Type B pancreatic cell (in vitro differentiated cells): ENCODE data around the gene ZNF20. TPM values are rescaled to one million over a fixed set of nuclear protein-coding genes. Genes with fewer than 3 reads are reported as not detected.
"Not testable (repeated sequence)": the region's sequence is repeated elsewhere in the genome, so short reads cannot be mapped to it uniquely, and the experiment has no call there.

ENCODE experiments used
- DNase-seq: peaks from one replicate; pipeline ENCODE4 v3.0.0; 2021; ENCODE audit warnings: mixed read lengths; ENCODE audit not compliant: unreplicated experiment; ENCODE audit errors: extremely low spot score
- H3K27ac Mint-ChIP-seq: 2 replicates; pipeline ENCODE4 v1.8.0; 2021; ENCODE audit warnings: mild to moderate bottlenecking, mixed read lengths
- H3K27me3 Mint-ChIP-seq: 2 replicates; pipeline ENCODE4 v1.8.0; 2021; ENCODE audit warnings: mixed read lengths
- H3K36me3 Mint-ChIP-seq: 2 replicates; pipeline ENCODE4 v1.8.0; 2021; ENCODE audit warnings: mixed read lengths
- H3K4me1 Mint-ChIP-seq: one replicate; pipeline ENCODE4 v1.8.0; 2021; ENCODE audit warnings: mixed read lengths; ENCODE audit not compliant: unreplicated experiment
- H3K4me3 Mint-ChIP-seq: 2 replicates; pipeline ENCODE4 v1.8.0; 2021; ENCODE audit warnings: mild to moderate bottlenecking, mixed read lengths
- H3K9me3 Mint-ChIP-seq: 2 replicates; pipeline ENCODE4 v1.8.0; 2021; ENCODE audit warnings: mixed read lengths
- total RNA-seq: library from RNA; stranded (reverse); gene quantifications from 2 replicates; pipeline ENCODE4 v1.2.1, GENCODE V29; 2021; ENCODE audit warnings: low replicate concordance
- TF ChIP-seq, protein P1 (sequence below): fragments of 200-600 bp; sonication (generic); conservative IDR thresholded peaks from 2 replicates; pipeline ENCODE4 v1.5.0; 2021; ENCODE audit warnings: antibody characterized with exemption, mild to moderate bottlenecking

The ZNF20 gene
- total RNA-seq, 1 donor from 2014 or later: 9.0 TPM

- DNase-seq: no peak
- H3K4me3 Mint-ChIP-seq: peak overlapping the region; percentile 87
- H3K4me1 Mint-ChIP-seq: peaks cover 7% of the 10 kb centered on the region
- H3K27ac Mint-ChIP-seq: no peak overlapping the region
- H3K9me3 Mint-ChIP-seq: peaks cover 4% of the 10 kb centered on the region
- H3K36me3 Mint-ChIP-seq: peaks cover 23% of the 10 kb centered on the region
- TF ChIP-seq, protein P1, sequence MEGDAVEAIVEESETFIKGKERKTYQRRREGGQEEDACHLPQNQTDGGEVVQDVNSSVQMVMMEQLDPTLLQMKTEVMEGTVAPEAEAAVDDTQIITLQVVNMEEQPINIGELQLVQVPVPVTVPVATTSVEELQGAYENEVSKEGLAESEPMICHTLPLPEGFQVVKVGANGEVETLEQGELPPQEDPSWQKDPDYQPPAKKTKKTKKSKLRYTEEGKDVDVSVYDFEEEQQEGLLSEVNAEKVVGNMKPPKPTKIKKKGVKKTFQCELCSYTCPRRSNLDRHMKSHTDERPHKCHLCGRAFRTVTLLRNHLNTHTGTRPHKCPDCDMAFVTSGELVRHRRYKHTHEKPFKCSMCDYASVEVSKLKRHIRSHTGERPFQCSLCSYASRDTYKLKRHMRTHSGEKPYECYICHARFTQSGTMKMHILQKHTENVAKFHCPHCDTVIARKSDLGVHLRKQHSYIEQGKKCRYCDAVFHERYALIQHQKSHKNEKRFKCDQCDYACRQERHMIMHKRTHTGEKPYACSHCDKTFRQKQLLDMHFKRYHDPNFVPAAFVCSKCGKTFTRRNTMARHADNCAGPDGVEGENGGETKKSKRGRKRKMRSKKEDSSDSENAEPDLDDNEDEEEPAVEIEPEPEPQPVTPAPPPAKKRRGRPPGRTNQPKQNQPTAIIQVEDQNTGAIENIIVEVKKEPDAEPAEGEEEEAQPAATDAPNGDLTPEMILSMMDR: no peak
- no peaks in the 10 kb centered on the region for H3K27me3 Mint-ChIP-seq
Observed at GRCh38 chr19:12092956-12093355, 47.2 kb downstream of the ZNF20 start.

DNA sequence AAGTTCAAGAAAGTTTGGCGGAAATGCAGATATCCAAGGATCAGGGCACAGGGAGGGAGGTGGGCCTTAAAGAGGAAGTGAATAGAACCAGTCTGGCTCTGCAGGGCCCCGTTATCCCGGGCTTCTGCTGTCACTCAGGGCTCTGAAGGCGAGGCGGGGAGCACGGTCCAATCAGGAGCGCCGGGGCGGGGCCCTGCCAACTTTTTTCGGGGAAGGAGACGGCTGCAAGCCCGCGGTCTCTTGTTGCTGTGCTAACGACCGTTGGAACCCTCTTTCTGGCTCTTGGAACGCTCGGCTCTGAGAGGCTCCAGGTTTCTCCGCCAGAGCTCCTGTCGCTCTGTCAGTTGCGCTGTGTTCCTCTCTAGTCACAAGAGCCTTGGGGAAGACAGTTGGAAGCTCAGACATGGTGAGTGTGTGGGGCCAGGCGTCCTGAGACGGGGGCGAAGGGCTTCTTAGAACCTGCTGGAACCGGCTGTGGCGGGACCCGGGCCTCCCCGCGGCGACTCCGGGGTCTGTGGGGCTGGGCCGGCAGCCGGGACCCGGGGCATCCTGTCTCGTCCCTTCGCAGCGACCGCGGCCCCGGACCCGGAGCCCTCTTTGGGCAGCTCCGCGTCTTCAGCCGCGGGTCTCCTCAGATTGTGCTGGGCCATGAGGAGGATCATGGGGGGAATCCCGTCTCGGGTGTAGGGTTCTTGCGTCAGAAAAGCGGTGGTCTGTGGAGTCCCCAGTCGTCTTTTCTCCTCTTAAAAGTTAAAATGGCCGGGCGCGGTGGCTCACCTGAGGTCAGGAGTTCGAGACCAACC, 47.9 kb downstream of the ZNF20 start:
- H3K27ac Mint-ChIP-seq: peak overlapping the region; percentile 56
- TF ChIP-seq, protein P1: no peak

DNA sequence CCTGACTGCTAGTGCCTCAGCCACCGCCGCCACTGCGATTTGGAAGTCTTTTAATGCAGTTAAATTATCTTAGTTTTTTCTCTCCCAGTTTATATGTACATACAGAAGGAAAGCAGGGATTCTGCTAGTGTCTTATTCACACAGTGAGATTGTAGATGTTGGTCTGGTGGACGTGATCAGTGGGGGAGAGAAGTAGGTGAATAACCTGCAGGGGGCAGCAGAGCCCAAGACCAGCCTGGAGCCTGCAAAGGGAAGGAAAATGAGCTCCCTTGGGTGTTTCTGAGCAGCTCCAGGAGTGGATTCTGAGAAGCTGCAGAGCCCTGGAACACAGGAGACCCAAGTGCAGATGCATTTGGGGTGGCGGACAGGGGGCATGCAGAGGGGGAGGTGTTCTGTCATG, 49.3 kb downstream of the ZNF20 start:
- Mint-ChIP-seq H3K36me3 (peaks cover 15% of the 10 kb centered on the region), H3K27me3 (no peaks in the 10 kb centered on the region), H3K9me3 (peaks cover 9% of the 10 kb centered on the region), H3K4me1 (peaks cover 7% of the 10 kb centered on the region), H3K4me3 (peak overlapping the region; percentile 74), H3K27ac (peak overlapping the region; percentile 30)
- DNase-seq: peak; percentile 73
- TF ChIP-seq, protein P1: peak; percentile 77

More for the DNA sequence above, 47.9 kb downstream of the ZNF20 start:
- H3K9me3 Mint-ChIP-seq: peaks cover 9% of the 10 kb centered on the region
- H3K4me3 Mint-ChIP-seq: peak overlapping the region; percentile 87
- no peaks in the 10 kb centered on the region for H3K27me3 Mint-ChIP-seq
- peak; percentile 86 for DNase-seq
- H3K36me3 Mint-ChIP-seq: peaks cover 20% of the 10 kb centered on the region
- H3K4me1 Mint-ChIP-seq: peaks cover 7% of the 10 kb centered on the region

DNA sequence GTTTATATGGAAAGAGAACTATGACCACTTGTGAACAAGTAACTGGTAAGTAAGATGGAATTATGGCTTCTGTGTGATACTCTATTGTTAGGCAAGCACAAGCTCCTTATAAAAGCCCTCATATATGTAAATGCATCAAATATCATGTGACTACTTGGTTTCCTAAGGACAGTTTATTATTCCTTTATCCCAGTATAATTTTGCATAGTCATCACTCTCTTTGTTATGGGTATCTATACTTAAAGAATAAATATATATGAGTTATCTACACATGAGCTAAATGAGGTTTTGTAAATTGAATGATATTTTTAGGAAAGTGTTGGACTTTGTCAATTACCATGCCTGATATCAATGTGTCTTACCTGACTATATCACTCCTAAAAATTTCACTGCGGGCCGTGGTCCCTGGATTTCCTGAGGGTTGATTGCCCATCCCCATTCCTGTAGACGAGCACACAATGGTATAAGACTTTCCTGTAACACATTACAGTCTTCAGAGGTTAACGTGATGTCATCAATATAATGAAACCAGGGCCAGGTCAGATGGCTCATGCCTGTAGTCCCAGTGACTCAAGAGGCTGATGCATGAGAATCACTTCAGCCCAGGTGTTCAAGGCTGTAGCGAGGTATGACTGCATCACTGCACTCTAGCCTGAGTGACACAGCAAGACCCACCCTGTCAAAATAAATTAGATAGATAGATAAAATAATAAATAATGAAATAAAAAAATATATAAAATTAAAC, 54.9 kb downstream of the ZNF20 start:
- no peaks in the 10 kb centered on the region for H3K27me3 Mint-ChIP-seq

GRCh38 chr19:12083336-12083735, 56.8 kb downstream of the ZNF20 start:
- H3K36me3 Mint-ChIP-seq: peaks cover 28% of the 10 kb centered on the region
- H3K27ac Mint-ChIP-seq, DNase-seq, H3K4me3 Mint-ChIP-seq, H3K4me1 Mint-ChIP-seq, H3K9me3 Mint-ChIP-seq, H3K27me3 Mint-ChIP-seq: not testable (repeated sequence)

More for the DNA sequence above, 54.9 kb downstream of the ZNF20 start:
- DNase-seq: no peak
- Mint-ChIP-seq H3K36me3 (peaks cover 19% of the 10 kb centered on the region), H3K4me1 (no peaks in the 10 kb centered on the region), H3K27ac (no peak overlapping the region), H3K4me3 (no peak overlapping the region), H3K9me3 (peaks cover 9% of the 10 kb centered on the region)
- TF ChIP-seq, protein P1: no peak

Other genes starting within 250 kb of the ZNF20 start
- gene ZNF700, start 215.2 kb downstream of the ZNF20 start, total RNA-seq: 14.1 and 16.1 TPM in 2 replicates
- gene ZNF763, start 175.3 kb downstream of the ZNF20 start, total RNA-seq: 4.8 and 5.0 TPM in 2 replicates
- gene ZNF433, start 104.7 kb downstream of the ZNF20 start, total RNA-seq: 8.9 and 11.9 TPM in 2 replicates
- 1.4 and 1.8 TPM in 2 replicates for gene ZNF878, start 87.4 kb downstream of the ZNF20 start, total RNA-seq
- gene ZNF844, start 75.6 kb downstream of the ZNF20 start, total RNA-seq: 11.2 and 20.7 TPM in 2 replicates
- 14.8 and 23.3 TPM in 2 replicates for gene ZNF625, start 16.4 kb upstream of the ZNF20 start, total RNA-seq
- 14.1 and 21.0 TPM in 2 replicates for gene ZNF136, start 22.7 kb upstream of the ZNF20 start, total RNA-seq
- gene ZNF44, start 154.5 kb upstream of the ZNF20 start, total RNA-seq: 11.7 and 13.0 TPM in 2 replicates
- gene ZNF563, start 193.3 kb upstream of the ZNF20 start, total RNA-seq: 2.6 and 2.7 TPM in 2 replicates
- 2.4 and 5.1 TPM in 2 replicates for gene ZNF442, start 225.3 kb upstream of the ZNF20 start, total RNA-seq